NCI-H1092 (cell line): Measurements from ENCODE around the gene RNF11.

ENCODE experiments used
- DNase-seq: peaks from one replicate; lab custom pipeline; 2025; lab: John Stamatoyannopoulos, UW

Gene RNF11

GRCh38 chr1:51314974-51315373 is 78.9 kb downstream of the RNF11 start:
- no peak for DNase-seq

GRCh38 chr1:51316113-51316845 is 80.2 kb downstream of the RNF11 start:
- peak; percentile 42 for DNase-seq

- DNase-seq, result no peak
Measured at GRCh38 chr1:51316846-51317120, 80.7 kb downstream of the RNF11 start.

GRCh38 chr1:51317798-51318197 is 81.7 kb downstream of the RNF11 start:
- no peak for DNase-seq

GRCh38 chr1:51320967-51321923 is 85.2 kb downstream of the RNF11 start:
- no peak for DNase-seq

- no peak for DNase-seq
Measured at GRCh38 chr1:51321924-51322280, 85.8 kb downstream of the RNF11 start.

GRCh38 chr1:51322417-51323101 is 86.5 kb downstream of the RNF11 start:
- DNase-seq, result no peak
